NCI-H2107 (cell line): ENCODE results near the gene P4HA3.
"Not testable (repeated sequence)": the region's sequence is repeated elsewhere in the genome, so short reads cannot be mapped to it uniquely, and the experiment has no call there.

Experiments
- DNase-seq: peaks from one replicate; lab custom pipeline; 2025; lab: John Stamatoyannopoulos, UW

P4HA3 gene

GRCh38 chr11:74311352-74311926 is at the start of gene P4HA3:
P4HA3 (minus strand) TSS chr11:74311640; CDS start chr11:74311611, 29 bp downstream.
- no peak for DNase-seq

DNA sequence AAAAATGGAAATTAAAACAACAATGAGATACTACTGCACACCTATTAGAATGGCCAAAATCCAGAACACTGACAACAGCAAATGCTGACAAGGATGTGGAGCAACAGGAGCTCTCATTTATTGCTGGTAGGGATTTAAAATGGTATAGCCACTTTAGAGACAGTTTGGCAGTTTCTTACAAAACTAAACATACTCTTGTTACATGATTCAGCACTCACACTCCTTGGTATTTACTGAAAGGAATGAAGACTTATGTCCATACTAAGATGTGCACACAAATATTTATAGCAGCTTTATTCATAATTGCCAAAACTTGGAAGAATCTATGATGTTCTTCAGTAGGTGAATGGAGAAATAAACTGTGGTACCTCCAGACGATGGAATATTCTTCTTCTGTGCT is 46.0 kb upstream of the P4HA3 start:
- DNase-seq, result no peak

GRCh38 chr11:74355626-74356025 is 44.2 kb upstream of the P4HA3 start:
- DNase-seq, result no peak

GRCh38 chr11:74354036-74354435 is 42.6 kb upstream of the P4HA3 start:
- no peak for DNase-seq

DNA sequence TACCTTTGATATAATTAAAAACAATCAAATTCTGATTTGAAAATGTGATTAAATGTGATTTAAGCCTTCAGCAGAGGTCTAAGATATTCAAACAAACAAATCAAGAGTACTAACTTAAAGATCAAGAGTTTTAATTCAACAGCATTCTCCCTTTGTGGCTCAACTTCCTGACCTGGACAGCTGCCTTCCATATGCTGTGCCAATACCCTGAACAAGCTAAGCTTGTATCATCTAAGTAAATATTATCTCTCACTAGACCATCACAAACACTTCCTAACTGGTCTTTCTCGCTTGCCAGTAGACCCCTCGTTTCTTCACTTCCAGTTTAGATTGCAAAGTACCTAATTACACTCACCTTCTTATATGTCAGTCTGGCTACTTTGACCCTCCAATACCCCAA is 35.9 kb upstream of the P4HA3 start:
- DNase-seq, result no peak

DNA sequence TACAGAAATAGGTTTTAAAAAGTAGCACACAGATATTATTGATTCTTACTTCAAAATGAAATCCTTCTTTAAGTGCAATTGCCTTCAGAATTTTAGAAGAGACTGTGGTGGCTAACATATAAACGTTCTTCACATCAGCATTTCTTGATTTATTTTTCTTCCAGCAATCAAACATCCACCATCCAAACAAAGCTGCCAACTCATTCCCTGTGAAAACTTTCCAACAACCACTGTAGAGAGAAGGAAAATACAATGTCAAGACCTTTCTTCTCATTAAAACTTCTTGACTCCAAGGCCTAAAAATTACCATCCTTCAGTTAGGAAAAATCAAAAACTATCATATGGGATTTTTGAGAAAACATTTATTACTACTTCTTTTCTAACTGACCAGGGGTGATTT is 34.0 kb upstream of the P4HA3 start:
- no peak for DNase-seq

DNA sequence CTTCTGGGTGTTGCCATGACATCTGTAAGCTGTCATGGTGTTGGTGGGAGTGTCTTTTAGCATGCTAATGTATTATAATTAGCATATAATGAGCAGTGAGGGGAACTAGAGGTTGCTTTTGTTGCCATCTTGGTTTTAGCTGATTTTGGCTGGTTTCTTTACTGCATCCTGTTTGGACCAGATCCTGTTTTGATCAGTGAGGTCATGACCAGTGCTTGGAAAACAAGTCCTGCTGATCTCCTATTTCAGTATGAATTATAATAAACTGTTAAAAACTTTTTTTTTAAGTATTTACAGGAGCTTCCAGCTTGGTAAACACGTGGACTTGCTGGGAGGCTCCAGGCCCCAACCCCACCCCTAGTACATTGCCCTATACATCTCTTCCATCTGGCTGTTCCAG is 30.5 kb upstream of the P4HA3 start:
- DNase-seq, result no peak

- no peak for DNase-seq
Observed at GRCh38 chr11:74339619-74340018, 28.2 kb upstream of the P4HA3 start.

- no peak for DNase-seq
Observed at GRCh38 chr11:74338963-74339362, 27.5 kb upstream of the P4HA3 start.

DNA sequence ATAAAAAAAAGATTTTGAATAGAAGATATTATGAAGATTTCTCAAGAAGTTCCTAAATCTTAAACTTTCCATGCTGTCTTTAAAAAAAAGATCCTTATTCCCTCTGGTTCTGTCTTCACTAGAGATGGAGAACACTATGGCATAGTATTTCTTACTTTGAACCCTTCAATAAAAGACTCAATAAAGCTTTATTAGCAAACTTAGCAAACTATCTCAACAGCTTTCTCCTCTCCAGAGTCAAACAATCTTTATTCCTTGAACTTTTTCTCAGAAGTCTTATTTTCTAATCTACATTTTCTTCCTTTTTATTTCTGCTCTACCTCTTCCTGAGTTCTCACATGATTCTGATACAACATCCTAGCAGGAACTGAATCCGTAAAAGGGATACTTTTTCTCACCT is 21.8 kb upstream of the P4HA3 start:
- no peak for DNase-seq

GRCh38 chr11:74332291-74332690 is 20.9 kb upstream of the P4HA3 start:
- no peak for DNase-seq

GRCh38 chr11:74331000-74331399 is 19.6 kb upstream of the P4HA3 start:
- not testable (repeated sequence) for DNase-seq

GRCh38 chr11:74330075-74330858 is 18.8 kb upstream of the P4HA3 start:
- no peak for DNase-seq

DNA sequence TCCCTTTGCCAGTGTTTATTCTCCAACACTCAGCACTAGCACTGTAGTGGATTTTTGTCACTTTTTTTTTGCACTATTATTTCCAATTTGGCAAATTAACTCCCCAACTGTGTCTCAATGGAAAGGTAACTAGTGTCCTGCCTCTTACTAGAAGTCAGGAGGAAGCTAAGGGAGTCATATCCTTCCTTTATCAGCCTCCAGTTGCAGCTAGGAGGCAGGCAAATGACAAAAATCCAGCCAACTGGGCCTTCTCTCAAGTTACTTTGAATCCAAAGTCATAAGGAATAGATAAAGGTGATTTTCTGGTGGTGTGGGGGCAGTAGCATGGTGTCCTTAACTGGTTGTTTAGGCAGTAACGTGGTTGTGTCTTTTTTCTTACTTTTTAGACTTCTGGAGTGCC is 15.6 kb upstream of the P4HA3 start:
- no peak for DNase-seq

DNA sequence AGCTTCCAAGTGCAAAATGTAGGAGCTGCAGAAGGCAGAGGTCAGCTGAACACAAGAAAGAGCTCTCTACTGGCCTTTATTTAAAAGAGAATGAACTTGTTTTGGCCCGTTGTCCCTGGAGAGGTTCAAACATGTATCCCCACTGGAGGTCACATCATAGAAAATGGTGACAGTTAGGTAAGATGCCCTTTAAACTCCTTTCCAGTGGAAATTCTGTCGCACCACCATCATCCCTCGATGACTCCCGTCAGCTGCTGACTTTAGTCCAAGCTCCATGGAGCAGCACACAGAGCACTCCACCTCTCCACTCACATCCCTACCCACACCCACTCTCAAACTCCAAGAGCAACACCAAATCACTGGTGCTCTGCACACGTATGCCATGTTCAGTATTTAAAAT is 15.2 kb upstream of the P4HA3 start:
- no peak for DNase-seq

- DNase-seq, result no peak
Observed at GRCh38 chr11:74325649-74326645, 14.5 kb upstream of the P4HA3 start.

DNA sequence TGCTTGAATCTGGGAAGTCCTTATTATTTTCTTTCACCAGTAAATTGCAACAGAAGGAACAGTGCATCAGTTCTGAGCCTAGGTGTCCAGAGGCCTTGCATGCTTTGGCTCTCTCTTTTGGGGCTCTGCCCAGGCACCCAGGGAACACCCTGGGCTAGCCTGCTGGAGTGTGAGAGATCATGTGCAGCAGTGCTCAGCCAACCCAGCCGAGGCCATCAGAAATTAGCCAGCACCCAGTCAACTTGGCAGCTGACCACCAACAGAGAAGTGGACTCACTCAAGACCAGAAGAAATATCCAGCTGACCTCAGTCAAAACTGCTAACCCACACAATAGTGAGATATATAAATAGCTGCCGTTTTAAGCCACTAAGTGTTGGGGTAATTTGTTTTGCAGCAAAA is 11.2 kb upstream of the P4HA3 start:
- DNase-seq, result no peak

DNA sequence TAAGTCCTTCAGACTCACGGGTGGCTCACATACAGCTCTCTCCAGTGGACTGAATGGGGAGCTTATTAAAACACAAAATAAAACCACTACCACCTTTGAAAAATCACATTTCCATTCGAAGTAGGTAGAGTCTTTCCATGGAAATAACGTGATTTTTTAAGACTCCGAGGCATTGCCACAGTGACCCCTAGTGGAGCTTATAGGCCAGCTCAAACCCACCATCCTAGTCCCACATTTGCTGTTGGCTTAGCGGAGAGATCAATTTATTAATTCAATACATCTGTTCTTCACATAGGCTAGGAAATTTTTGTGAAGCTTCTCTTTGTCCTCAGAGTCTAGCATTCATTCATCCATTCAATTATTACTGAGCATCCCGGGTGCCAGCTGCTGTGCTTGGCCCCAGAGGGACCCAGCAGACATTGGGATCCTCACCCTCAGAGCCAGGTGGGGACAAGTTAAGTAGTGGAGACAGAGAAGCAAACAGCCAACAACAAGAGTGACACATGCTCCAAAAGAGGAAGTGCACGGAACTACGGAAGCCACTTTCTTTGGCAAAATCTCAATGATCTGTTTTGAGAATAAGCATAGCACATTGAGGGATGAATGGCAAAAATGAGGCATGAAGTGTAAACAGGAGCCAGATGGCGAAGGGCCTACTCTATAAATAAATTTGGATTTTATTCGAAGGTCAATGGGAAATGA is 10.2 kb upstream of the P4HA3 start:
- DNase-seq, result no peak

DNA sequence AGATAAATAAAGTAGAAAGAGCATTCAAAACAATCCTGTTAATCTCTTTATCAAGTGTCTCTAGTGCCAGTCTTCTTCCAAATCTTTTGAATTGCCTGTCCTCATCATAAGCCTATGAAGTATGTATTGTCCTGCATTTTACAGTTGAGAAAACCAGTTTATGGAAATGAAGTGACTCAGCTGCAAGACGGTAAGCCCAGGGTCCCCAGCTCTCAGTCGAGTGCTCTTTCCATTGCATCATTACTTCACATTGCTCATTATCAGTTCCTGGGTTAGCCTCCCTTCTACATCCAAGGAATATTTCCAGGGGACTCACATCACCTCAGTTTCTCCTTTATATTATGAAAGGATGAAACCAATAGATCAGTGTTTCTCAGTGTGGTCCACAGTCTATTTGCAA is 9.1 kb upstream of the P4HA3 start:
- no peak for DNase-seq

GRCh38 chr11:74319139-74319816 is 7.8 kb upstream of the P4HA3 start:
- DNase-seq, result no peak

DNA sequence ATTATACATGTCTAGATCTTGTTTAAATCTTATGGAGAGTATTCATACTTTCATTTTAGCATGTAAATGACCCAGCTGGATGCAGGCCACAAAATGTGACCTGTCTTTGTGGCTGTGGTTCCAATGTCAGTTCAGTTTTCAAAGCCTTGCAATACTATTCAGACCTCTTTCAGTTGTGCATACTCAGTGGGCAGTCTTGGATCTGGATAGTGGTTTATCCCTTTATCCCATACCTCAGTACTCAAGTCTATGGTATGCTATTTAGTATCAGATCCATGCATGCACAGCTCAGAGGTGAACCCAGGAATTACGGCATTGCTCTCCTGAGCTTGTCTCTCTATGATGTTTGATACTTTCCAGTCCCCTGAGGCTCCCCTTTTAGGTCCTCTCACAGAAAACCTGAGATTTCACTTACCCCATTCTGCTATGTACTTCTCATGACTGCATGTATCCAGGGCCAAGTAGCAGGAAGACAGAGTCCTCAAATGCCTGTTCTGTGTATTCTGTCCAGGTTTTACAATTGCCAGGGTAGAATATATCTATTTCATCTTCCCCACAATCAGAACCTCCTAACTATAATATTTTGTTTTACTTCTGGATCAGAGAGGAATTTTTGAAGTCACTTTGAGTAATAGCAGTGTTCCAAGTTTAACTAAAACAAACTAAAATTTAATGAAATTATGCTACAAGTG is 6.9 kb upstream of the P4HA3 start:
- DNase-seq, result no peak
